ENCODE measurements around the gene LAIR2. TPM values are rescaled to one million over a fixed set of nuclear protein-coding genes. Genes with fewer than 3 reads are reported as not detected.
"Not testable (repeated sequence)": the region's sequence is repeated elsewhere in the genome, so short reads cannot be mapped to it uniquely, and the experiment has no call there.

Gene LAIR2
- total and polyA plus RNA-seq, 2 donors, result not detected

DNA sequence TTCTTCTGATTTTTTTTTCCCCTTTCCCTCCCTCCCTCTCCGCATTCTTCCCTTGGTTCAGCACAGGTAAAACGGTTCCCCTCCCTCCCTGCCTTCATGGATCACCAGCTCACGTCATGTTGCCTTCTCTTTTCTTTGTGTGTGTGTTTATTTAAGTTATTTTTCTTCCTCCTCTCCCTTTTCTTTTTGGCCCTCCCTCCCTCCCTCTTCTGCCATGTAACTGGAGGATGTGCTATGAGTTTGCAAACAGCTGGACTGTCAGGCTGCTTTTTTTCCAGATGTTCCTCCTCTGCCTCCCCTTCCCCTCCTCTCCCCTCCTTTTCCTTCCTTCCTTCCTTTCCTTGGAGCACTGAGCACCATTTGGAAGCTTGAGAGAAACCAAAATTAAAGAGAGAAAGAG lies 41.0 kb upstream of the LAIR2 start:
- peaks cover under 1% of the 10 kb centered on the region for H3K36me3 ChIP-seq (ENCODE audit: insufficient read depth)
- DNase-seq (ENCODE audit: extremely low spot score), result no peak
- H3K4me3 ChIP-seq (ENCODE audit: low read depth, low read length), result no peak overlapping the region
- no peak overlapping the region for H3K27ac ChIP-seq (ENCODE audit: low read depth)
- 50% methylated on average over 3 of the region's 3 CpGs for WGBS
- H3K4me1 ChIP-seq (ENCODE audit: insufficient read depth), result no peaks in the 10 kb centered on the region

DNA sequence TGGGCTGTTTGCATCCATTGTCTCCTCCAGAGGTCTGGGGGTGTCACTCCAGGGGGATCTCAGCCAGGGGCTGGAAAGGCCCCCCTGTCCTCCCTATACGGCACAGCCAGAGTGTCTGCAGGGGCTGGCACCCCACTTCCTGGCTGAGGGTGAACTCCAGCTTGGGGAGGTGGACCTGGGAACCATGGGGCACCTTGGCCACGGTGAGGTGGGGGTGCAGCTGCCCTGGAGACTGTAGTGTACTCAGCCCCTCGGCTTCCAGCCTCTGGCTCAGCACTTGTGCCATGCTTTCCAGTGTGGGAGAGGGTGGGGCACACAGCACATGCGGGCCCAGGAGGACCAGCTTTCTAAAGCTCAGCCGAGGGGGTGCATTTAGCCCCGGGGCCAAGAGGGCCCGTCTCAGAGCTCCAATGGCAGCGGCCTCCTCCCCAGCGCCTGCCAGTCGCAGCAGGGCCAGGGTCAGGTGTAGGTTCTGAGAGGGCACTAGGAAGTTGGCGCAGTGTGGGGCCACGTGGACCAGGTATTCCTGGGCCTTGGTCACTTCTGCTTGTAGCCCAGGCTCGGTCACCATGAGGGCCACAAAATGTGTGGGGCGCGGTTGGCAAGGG lies 40.5 kb upstream of the LAIR2 start:
- peak overlapping the region; percentile 97 for H3K27ac ChIP-seq (ENCODE audit: low read depth)
- no peaks in the 10 kb centered on the region for H3K4me1 ChIP-seq (ENCODE audit: insufficient read depth)
- WGBS, result 61% methylated on average over 15 of the region's 15 CpGs
- no peak for DNase-seq (ENCODE audit: extremely low spot score)
- H3K36me3 ChIP-seq (ENCODE audit: insufficient read depth), result no peaks in the 10 kb centered on the region
- H3K4me3 ChIP-seq (ENCODE audit: low read depth, low read length), result peak overlapping the region; percentile 47

DNA sequence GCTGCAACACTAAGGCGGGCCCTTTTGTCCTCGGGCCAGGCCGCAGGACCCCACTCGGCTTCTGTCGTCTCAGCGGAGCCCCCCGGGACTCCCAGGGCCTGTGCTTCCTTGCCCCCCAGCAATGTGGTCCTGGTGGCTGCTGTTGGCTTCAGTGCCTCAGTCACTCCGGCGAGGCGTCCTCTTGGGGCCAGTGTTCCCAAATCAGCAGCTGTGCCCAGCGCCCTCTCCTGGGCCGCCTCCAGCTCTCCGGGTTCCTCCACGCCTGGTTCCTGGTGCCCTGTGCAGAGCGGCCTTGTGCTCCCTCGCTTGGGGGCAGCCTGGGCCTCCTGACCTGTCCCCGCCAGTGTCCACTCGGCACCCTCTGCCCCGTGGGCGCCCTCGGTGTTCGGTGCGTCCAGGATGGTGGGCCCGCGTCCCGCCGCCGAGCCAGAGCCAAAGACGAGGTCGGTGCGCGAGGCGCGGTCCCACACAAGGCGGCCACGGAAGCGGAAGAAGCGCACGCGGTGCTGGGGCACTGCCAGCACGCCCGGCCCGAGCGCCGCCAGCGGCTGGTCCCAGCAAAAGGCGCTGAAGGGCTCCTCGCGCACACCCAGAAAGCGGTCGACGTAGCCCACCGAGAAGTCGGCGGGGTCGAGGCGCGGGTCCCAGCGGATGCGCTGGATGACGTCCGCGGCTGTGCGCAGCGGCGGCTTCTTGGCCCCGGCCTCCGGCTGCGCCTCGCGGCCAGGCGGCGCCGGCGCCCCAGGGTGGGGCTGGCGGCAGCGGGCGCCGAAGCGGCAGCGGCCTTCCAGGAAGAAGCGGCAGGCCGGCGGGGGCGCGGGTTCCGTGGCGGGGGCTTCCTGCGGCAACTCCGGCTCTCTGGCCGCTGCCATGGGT lies 39.7 kb upstream of the LAIR2 start:
- no peaks in the 10 kb centered on the region for H3K4me1 ChIP-seq (ENCODE audit: insufficient read depth)
- no peak for DNase-seq (ENCODE audit: extremely low spot score)
- WGBS, result 4% methylated on average over 91 of the region's 91 CpGs

DNA sequence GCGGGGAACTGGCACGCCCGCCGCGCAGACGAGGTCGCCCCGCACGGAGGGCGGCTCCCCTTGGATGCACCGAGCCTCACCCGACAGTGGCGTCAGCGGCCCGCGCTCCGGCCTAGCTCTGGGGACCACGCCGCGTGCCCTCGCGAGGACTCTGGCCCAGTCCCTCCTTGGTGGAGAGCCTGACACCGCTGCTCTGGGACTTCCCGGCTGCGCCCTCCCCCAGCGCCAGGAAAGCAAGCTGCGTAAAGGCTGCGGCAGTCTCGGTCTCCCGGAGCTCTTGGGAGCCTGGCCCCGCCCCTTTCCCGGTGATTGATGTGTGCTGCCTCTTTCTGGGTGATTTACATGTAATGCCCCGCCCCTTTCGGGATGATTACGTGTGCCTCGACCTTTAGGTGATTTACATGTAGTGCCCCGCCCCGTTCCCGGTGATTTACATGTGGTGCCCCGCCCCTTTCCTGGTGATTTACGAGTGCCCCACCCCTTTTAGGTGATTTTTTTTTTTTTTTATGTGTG lies 39.0 kb upstream of the LAIR2 start, which contains the start of gene LENG9:
Gene LENG9, minus strand, starts transcription at position 248 of the 513 bp plus-strand sequence. CDS start 252 bp downstream, outside the sequence.
- Histone ChIP-seq H3K4me3 (ENCODE audit: low read depth, low read length) (peak within 1 kb of the TSS; percentile 47), H3K4me1 (ENCODE audit: insufficient read depth) (no peaks in the 10 kb centered on the region), H3K27ac (ENCODE audit: low read depth) (peak within 1 kb of the TSS; percentile 97), H3K36me3 (ENCODE audit: insufficient read depth) (no peaks in the 10 kb centered on the region)
- WGBS, result under 1% methylated on average over 41 of the region's 41 CpGs
- peak; percentile 94 for DNase-seq (ENCODE audit: extremely low spot score)

More for the DNA sequence above, 39.7 kb upstream of the LAIR2 start:
- H3K27ac ChIP-seq (ENCODE audit: low read depth), result peak overlapping the region; percentile 97
- no peaks in the 10 kb centered on the region for H3K36me3 ChIP-seq (ENCODE audit: insufficient read depth)
- peak overlapping the region; percentile 47 for H3K4me3 ChIP-seq (ENCODE audit: low read depth, low read length)

DNA sequence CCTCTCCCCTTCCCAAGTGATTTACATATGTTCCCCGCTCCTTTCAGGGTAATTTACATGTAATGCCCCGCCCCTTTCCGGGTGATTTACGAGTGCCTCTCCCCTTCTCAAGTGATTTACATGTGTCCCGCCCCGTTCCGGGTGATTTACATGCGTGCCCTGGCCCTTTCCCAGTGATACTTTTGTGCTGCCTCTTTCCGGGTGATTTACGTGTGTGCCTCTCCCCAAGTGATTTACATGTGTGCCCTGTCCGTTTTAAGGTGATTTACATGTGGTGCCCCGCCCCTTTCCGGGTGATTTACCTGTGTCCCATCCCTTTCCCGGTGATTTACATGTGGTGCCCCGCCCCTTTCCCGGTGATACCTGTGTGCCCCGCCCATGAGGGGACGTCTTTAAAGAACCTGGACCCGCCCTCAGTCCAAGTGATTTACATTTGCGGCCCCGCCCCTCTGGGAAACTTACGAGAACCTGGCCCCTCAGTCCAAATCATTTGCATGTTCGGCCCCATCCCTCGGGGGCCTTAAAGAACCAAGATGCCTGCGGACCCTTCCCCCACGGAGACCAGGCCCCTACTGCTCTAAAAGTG lies 38.5 kb upstream of the LAIR2 start:
- H3K27ac ChIP-seq (ENCODE audit: low read depth), result peak overlapping the region; percentile 97
- H3K36me3 ChIP-seq (ENCODE audit: insufficient read depth), result no peaks in the 10 kb centered on the region
- peak overlapping the region; percentile 47 for H3K4me3 ChIP-seq (ENCODE audit: low read depth, low read length)
- no peaks in the 10 kb centered on the region for H3K4me1 ChIP-seq (ENCODE audit: insufficient read depth)
- 1% methylated on average over 26 of the region's 26 CpGs for WGBS
- peak; percentile 87 for DNase-seq (ENCODE audit: extremely low spot score)

DNA sequence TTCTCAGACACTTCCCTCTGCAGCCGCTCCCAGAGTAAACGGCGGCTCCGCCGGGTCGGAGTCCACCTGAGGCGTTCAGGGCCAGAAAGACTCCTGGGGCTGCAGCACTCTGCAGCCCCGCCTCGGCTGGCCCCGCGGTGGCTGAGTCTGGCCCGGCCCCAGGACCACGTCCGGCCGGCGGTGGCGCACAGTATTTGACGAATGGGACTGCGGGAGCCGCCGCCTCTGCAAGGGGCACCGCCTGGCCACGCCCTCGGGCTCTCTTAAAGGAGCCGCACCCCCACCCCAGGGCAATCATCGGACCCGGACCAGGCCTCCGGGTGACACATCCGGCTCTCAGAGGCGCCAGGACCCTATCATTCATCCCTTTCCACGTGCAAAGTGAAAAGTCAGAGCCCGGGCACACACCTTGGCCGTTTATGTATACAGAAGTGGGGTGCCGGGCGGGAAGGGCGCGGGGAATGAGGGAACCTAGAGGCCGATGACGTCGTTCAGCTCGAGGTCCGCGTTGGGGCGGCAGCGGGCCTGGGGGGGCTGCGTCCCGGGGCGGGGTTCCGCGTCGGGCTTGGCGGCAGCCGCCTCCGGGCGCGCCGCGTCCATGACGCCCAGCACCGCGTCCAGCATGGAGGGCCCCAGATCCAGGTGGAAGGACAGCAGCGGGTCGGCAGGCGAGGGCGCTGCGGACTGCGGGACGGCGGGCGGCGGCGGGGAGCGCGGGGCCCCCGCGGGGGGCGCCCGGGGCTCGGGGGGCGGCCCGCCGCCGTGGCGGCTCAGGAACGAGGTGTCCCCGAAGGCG lies 37.8 kb upstream of the LAIR2 start:
- peak; percentile 63 for DNase-seq (ENCODE audit: extremely low spot score)
- Histone ChIP-seq H3K4me3 (ENCODE audit: low read depth, low read length) (peak overlapping the region; percentile 47), H3K4me1 (ENCODE audit: insufficient read depth) (no peaks in the 10 kb centered on the region), H3K36me3 (ENCODE audit: insufficient read depth) (no peaks in the 10 kb centered on the region), H3K27ac (ENCODE audit: low read depth) (peak overlapping the region; percentile 97)
- 17% methylated on average over 87 of the region's 87 CpGs for WGBS

DNA sequence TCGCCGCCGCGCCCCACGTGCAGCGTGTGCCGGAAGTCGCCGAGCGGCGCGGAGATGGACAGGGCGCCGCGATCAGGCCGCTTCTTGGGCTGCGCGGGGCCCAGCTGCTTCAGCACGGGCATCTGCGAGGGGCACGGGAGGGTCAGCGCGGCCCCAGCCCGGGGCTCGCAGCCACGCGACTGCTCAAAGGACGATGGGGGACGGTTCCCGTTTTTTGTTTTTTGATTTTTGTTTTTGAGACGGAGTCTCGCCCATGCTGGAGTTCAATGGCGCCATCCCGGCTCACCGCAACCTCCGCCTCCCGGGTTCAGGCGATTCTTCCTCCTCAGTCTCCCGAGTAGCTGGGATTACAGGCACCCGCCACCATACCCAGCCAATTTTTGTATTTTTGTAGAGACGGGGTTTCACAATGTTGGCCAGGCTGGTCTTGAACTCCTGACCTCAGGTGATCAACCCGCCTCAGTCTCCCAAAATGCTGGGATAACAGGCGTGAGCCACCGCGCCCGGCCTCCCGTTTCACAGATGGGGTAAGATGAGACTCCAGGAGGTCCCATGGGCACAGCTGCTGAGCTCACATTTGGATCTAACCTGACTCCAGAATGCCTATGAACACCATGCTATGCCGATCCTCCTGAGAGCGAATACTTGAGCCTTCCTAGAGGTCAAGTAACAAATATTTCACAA lies 37.1 kb upstream of the LAIR2 start:
- Histone ChIP-seq H3K36me3 (ENCODE audit: insufficient read depth) (no peaks in the 10 kb centered on the region), H3K27ac (ENCODE audit: low read depth) (no peak overlapping the region), H3K4me1 (ENCODE audit: insufficient read depth) (no peaks in the 10 kb centered on the region), H3K4me3 (ENCODE audit: low read depth, low read length) (peak overlapping the region; percentile 47)
- DNase-seq (ENCODE audit: extremely low spot score), result no peak
- 71% methylated on average over 49 of the region's 49 CpGs for whole genome bisulfite sequencing

DNA sequence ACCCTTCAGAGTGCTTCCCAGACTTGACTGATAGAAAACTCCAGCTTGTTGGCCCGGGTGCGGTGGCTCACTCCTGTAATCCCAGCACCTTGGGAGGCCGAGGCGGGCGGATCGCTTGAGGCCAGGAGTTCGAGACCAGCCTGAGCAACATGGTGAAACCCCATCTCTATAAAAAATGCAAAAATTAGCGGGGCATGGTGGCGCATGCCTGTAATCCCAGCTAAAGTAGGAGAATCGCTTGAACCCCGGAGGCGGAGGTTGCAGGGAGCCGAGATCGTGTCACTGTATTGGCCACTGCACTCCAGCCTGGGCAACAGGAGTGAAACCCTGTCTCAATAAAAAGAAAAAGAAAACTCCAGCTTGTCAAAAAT lies 36.5 kb upstream of the LAIR2 start:
- WGBS, result 93% methylated on average over 14 of the region's 14 CpGs
- not testable (repeated sequence) for H3K36me3 ChIP-seq (ENCODE audit: insufficient read depth); DNase-seq (ENCODE audit: extremely low spot score); H3K4me3 ChIP-seq (ENCODE audit: low read depth, low read length); H3K4me1 ChIP-seq (ENCODE audit: insufficient read depth); H3K27ac ChIP-seq (ENCODE audit: low read depth)

DNA sequence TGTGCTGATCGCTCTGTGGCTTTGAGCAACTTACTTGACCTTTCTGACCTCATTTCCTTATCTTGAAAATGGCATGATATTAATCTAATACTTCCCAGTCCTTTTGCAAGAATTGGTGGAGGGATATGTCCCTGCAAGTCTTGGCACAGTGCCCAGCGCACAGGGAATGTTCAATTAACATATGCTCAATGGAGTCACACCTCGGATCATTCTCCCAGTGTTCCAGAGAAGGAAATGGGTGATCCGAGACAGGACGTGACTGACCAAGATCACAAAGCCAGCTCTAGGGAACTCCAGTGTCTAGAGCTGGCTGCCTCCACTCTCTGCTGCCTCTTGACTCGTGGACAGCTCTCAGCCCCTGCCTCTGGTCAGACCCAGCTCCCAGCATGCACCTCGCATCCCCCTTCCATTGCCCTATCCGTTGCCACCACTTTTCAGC lies 33.1 kb upstream of the LAIR2 start:
- DNase-seq (ENCODE audit: extremely low spot score), result no peak
- H3K4me1 ChIP-seq (ENCODE audit: insufficient read depth), result no peaks in the 10 kb centered on the region
- H3K4me3 ChIP-seq (ENCODE audit: low read depth, low read length), result no peak overlapping the region
- no peak overlapping the region for H3K27ac ChIP-seq (ENCODE audit: low read depth)
- H3K36me3 ChIP-seq (ENCODE audit: insufficient read depth), result no peaks in the 10 kb centered on the region
- WGBS, result 53% methylated on average over 8 of the region's 8 CpGs

DNA sequence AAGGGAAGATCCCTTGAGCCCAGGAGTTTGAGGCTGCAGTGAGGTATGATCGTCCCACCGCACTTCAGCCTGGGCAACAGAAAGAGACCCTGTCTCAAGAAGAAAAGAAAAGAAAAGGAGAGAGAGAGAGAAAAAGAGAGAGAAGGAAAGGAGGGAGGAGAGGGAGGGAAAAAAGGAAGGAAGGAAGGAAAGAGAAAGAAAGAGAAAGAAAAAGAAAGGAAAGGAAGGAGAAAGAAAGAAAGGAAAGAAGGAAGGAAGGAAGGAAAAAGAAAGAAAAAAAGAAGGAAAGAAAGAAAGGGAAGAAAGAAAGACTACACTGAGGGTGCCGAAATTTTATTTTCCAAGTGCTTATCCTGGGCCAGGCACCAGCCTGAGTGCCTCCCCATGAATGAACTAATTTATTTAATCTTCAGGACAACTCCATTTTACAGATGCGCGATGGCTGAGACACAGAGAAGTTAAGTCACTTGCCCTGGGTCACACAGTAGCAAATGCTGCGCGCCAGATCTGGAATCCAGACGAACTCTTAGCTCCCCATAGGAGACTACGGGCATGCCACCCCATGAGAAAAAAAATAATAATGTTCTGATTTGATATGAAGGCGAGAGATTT lies 32.2 kb upstream of the LAIR2 start:
- 76% methylated on average over 10 of the region's 10 CpGs for WGBS
- no peak overlapping the region for H3K4me3 ChIP-seq (ENCODE audit: low read depth, low read length)
- DNase-seq (ENCODE audit: extremely low spot score), result no peak

DNA sequence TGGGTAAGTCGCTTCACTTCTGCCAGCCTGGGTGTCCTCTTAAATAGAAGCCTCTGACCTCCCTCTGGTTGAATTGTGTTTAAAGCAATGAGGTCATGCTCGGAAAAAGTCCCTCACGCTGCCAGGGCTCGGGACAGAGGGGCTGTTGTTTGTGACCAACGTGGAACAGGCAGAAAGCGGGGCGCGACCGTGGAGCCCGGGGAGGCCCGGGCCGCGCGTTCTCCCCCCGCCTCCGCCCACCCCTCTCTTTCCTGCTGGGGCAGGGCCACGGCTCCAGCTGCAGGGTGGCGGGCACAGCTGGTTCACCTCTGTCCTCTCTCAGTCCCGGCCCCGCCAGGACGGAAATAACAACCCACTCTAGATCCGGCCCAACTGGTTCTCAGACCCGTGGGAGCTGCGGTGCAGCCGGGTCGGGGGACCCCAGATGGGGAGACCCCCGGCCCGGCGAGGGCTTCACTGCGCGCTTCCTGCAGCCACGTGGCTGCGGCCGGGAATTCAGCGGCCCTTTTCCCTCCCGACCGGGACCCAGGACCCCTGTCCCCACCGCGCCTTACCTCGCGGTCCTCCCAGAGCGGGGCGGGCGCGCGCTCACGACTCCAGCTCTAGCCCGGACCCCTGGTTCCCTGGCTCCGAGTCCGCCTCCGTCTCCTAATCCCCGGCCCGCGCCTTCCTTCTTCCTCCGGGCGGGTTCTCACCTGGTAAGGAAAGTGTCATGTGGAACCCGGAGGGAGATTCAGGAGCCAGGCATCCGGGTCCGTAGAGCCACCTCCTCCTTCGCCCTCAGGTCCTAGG lies 31.4 kb upstream of the LAIR2 start:
- Histone ChIP-seq H3K4me1 (ENCODE audit: insufficient read depth) (no peaks in the 10 kb centered on the region), H3K4me3 (ENCODE audit: low read depth, low read length) (peak overlapping the region; percentile 53), H3K27ac (ENCODE audit: low read depth) (peak overlapping the region; percentile 85), H3K36me3 (ENCODE audit: insufficient read depth) (no peaks in the 10 kb centered on the region)
- WGBS, result 5% methylated on average over 60 of the region's 60 CpGs
- no peak for DNase-seq (ENCODE audit: extremely low spot score)

More for the DNA sequence above, 32.2 kb upstream of the LAIR2 start:
- no peaks in the 10 kb centered on the region for H3K36me3 ChIP-seq (ENCODE audit: insufficient read depth)
- no peak overlapping the region for H3K27ac ChIP-seq (ENCODE audit: low read depth)
- no peaks in the 10 kb centered on the region for H3K4me1 ChIP-seq (ENCODE audit: insufficient read depth)

Data from urinary bladder (tissue), 4 donors.